ENCODE results near the gene MAP4K2.
"Not testable (repeated sequence)": the region's sequence is repeated elsewhere in the genome, so short reads cannot be mapped to it uniquely, and the experiment has no call there.

MAP4K2 gene

DNA sequence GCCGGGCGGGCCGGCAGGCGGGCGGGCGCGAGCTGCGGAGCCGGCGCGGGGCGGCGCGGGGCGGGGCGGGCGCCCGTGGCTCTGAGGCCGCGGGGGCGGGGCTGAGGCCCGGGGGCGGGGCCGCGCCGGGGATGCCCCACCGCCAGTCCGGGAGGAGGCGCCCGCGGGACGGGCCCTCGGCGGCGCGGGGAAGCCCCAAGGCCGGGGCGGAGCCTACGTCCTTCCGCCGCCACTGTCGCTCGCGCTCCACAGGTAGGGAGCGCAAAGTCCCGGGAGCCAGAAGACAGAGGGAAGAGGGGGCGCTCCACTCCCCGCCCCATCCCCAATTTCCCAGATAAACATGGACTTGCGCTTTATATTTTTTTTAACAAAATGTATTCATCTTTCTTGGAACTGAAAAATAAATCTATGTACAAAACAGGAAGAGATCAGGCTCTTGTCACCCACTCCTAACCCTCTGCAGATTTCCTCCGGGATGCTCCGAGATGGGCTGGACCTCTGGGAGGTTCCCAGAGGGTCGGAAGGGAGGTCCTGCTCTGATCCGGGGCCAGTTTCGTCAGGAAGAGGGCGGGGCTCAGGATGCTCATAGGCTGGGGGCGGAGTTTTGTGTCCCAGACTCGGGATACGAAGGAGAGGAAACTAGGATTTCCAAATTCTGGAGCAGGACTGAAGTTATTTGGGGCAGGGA, at the start of gene MAP4K2:
TSS of gene MAP4K2 (minus strand) at position 57 of the 688 bp plus-strand sequence. CDS start 65 bp downstream, outside the sequence.
- DNase-seq = peak; percentile 51 to 83

DNA sequence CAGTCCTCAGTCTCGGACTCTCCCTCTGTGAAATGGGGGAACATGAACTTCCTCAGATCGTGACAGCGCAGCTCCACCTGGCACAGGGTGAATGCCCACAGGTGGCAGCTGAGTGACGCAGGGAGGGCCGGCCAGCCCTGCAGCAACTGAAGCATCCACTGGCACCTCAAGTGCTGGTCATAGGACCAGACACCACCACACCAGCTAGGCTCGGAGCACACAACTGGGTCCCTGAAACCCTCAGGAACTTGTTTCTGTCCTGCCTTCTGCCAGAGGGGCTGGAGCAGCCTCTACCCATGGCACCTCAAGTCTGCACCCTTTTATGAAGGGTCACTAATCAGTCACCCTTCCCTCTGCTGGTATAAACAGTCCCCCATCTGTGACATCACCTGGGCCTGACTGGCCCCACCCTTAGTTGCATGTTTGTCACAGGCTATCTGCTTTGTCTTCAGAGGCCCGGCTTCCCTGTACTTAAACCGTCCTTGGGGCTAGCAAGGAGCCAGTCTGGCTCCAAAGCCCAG, 48.9 kb upstream of the MAP4K2 start:
- no peak for DNase-seq

DNA sequence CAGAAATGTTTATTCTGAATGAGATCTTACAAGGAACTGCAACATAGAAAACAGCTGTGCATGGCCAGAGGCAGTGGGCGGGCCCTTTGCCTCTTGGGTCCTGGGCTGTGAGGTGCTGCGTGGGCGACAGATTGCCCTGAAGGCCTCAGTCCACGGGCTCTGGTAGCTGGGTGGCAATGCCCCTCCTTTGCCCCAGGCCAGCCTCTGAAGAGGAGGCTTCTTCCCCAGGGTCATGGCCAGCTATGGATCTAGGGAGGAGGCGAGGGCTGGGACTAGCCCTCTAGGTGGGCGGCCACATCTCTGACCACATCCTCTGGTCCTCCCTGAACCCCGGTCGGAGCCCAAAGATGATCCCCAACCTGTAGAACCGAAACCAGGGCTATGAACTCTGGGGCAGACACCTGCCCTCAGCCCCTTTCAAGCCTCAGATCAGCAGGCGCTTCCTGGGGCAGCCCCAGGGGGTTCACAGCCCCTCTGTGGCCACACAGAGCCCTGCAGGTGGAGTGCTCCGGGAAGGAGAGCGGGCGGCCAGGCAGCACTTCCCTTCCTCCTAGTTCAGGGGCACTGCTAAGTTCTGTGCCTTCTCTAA, 48.1 kb upstream of the MAP4K2 start:
- DNase-seq = no peak

DNA sequence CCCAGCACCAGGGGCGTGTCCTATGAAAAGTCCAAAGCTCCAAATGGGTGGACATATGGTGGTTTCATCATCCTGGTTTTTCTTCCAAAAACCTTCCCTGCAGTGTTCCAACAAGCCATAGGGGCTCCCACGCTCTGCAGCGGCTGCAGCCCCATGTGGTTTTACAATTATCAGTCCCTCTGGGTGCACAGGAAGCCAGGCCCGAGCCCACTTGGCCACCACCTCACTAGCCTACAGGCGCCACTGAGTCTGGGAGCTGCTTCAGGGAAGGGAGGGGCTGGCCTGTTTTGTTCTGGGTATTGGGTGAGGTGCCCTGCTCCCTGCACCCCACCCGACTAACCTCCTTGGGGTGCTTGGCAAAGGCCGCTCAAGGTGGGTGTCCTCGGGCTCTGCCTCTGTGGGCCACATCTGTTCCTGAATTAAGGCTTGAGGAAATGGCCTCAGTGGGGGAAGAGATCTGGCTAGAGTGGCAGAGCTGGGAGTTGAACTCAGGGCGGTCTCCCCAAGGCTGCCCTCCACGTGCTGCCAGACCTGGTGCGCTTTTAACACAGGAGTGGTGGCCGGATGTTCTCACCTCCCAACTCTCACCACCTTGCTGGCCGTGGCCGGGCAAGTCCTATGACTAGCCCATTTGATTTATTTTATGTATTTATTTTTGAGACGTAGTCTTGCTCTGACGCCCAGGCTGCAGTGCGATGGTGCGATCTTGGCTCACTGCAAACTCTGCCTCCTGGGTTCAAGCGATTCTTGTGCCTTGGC, 46.8 kb upstream of the MAP4K2 start:
- DNase-seq = no peak

DNA sequence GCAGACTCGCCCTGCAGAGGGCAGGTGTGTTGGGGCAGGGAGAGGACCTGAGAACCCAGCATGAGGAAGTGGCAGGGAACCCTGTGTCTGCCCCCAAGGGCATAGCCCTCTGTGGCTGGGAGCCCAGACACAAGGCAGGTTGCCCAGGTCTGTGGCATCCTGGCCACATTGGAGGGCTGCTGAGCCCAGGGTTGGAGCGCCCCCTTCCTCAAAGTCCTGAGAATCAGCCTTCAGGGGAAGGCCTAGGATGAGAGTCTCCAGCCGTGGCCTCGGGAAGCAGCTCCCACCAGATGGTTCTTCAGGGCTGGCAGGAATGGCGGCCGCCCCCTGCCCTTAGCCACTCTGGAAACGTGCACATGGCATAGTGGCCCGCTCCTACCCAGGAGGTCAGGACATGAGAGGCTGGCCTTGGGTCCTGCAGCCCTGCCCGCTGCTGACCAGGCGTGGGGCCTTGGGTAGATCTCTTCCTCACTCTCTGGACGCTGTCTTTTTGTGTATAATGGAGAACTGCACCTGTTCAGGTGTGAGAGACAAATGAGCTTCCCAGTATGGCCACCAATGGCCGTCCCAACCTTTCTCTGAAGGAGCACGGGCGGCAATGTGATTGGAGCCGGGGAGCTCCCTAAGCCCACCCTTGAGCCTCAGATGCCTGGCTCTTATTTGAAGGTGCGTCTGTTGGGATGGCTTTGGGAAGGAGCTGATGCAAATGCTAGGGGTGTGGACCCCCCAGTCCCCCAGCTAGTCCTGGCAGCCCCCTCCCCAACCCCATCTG, 46.0 kb upstream of the MAP4K2 start:
- DNase-seq = peak in 1 of 2 experiments; percentile 23

DNA sequence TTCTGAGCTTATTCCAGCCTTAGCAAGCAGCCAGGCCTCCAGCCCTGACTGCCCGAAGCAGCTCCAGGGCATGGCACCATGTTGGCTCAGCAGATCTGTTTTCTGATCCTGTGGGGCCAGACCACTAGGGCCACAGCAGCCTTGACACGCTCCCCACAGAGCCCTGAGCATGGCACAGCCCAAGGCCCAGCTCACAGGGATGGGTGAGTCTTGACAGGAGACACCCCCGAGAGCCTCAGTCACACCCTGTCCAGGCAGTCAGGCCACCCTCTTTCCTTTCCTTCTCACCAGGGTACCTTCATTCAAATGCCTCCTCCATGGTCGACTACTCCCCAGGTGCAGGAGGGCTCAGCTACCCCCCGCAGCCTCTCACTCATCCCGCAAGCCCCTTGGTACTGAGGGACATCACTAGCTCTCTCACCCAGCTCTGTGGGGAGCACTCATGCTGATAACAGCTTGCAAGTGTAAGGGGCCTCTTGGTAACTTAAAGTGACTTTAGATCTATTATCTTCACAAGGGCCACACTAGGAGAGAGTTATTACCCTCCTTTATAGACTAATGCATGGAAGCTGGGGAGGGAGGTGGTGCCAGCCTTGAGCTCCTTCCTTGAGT, 45.3 kb upstream of the MAP4K2 start:
- DNase-seq = no peak

DNA sequence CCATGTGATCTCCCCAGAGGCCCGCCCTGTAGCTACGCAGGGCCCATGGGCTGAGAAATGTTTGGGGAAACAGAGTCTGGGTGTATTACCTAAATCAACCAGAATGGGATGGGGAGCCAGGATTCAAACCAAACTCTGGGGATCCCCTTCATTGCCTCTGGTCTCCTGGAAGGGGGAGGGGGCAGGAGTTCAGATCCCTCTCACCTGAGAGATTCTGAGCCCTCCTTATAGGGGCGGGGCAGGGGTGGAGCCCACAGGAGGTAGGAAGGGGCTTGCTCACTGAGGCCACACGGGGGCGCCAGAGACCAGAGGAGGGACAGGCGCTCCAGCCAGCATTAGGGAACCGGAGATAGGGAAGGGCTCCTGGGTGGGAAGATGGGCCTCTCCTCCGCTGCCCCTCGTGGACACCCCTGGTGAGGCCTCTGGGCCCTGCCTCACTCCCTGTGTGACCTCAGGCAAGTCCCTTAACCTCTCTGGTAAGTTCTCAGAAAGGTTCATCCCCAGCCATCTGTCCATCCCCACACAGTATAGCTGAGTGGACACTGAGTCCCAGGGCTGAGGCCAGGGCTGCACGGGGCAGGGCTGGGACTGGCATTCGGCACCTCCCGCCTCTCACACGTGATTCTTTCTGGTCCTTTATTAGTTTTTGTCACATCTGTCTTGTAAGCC, 44.1 kb upstream of the MAP4K2 start:
- peak; percentile 85 to 89 for DNase-seq

DNA sequence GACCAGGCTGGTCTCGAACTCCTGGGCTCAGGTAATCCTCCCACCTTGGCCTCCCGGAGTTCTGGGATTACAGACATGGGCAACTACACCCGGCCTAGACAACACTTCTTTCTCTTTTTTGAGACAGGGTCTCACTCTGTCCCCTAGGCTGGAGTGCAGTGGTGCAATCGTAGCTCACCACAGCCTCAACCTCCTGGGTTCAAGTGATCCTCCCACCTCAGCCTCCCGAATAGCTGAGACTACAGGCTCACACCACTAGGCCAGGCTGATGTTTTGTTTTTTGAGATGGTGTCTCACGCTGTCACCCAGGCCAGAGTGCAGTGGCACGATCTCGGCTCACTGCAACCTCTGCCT, 42.7 kb upstream of the MAP4K2 start:
- not testable (repeated sequence) for DNase-seq

DNA sequence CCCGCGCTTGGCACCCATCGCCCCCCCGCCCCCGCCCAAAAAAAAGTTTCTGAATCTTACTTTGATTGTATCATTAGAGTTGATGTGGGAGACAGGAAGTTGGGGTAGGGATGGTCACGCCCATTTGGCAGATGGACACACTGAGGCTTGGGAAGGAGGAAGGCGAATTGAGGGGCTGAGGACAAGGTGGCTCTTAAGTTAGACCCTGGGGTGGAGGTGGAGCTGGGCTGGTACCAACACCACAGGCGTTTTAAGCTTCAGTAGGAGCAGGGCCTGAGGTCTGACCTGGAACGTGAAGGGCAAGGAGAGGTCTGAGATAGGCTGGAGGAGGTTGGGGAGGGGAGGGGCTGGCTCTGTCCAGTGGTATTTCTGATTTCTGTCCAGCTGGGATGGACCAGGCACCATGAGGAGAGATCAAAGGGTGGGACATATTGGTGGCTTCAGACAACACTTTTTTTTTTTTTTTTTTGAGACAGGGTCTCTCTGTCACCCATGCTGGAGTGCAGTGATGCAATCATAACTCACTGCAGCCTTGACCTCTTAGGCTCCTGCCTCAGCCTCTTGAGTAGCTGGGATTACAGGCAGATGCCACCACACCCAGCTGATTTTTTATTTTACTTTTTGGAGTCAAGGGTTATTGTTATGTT, 42.2 kb upstream of the MAP4K2 start:
- DNase-seq = no peak

DNA sequence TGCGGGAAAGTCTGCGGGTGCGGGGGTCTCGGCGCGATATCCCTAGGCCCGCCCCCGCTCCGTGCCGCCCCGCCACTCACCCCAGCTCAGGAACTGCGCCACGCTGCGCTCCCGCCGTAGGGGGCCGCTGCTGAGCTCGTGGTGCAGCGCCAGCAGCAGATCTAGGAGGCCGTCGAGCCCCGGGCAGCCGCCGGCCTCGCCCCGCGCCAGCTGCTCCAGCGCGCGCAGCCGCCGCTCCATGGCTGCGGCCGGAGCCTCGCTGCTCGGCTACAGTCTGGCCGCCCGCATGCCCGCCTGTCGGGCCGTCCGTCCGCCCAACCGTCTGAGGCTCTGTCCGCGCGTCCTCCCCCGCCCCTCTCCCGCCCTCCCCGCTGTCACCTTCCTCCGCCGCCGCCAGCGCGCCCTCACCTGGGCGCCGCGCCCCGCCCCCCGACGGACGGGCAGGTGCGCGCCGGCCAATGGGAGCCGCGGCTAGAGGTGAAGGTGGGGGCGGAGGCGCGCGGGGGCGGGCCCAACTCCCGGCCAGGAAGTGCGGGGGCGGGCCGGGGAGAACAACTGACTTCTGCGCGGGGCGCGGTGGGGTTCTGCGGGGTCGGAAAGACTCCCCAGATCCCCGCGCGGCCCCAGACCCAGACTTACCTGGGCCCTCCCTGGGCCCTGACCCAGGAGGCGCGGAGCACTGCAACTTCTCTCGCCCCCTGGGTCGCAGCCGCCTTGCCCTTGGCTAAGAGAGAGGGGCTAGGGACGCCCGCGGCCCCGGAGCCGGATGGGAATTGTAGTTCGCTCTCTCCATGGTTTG, 41.5 kb upstream of the MAP4K2 start, which contains the start of gene CDC42BPG:
TSS of gene CDC42BPG (minus strand) at position 324 of the 799 bp plus-strand sequence. CDS start at position 240, 84 bp downstream.
- peak; percentile 34 to 60 for DNase-seq

DNA sequence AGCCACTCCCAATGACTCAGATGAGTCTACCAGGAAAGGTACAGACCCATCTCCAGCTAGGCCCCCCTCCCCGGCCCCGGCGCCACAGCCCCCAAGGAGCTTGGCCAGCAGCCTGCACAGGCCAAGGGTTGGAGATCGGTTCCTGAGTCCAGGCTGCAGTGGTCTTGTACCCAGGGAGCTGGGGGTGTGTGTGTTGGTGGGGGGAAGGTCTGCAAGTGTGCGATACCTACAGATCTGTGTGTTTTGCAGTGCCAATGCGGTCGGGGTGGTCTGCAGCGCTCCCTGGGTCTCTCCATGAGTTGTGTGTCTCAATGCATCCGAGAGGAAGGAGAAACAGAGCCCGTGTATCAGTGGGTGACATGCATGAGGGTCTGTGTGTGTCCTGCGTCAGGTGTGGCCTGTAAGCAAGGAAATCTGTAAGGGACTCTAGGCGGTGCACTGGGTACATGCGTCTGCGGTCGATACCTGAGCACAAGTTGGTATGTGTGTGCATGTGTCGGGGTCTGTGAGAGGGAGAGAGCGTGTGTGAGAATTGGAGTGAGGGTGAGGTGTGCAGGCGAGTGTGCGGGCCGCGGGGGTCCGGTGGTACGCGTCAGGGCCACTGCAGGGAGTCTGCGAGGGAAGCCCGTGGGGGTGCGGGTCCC, 40.8 kb upstream of the MAP4K2 start:
- no peak for DNase-seq

DNA sequence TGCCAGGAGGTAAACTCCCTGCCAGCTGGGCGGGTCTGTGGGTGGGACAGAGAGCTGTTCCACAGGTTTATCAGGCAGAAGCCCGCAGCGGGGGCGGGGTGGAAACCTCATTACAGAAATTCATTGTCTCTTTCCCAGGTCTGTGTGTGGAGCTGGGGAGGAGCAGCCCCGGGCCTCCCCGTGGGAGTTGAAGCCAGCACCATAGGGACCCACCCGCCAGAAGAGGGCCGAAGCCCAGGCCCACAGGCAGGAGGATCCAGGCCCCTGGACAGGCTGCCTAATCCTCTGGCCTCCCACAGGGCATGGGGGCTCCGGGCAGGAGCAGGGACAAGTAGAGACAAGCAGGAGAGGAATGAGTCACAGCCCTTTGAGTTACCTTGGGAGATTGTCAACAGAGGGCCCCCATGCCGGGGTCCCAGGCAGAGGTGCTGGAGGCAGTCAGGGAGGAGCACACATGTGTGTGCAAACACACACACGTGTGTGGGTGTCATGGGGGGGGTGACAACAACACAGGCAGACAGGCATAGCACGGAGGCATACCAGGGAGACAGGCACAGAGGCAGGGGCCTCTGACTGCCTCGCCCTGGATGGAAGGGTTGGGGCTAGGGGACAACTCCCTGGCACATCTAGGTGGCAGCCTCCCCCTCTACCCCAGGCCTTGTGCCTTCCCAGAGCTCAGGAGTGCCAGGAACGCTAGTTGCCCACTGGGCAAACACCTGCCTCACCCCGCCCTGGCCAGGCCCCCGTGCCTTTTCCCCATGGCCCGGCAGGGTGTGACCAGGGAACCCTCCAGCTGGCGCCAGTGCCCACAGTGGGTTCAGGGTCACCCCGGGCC, 40.1 kb upstream of the MAP4K2 start:
- peak in 1 of 2 experiments; percentile 17 for DNase-seq

DNA sequence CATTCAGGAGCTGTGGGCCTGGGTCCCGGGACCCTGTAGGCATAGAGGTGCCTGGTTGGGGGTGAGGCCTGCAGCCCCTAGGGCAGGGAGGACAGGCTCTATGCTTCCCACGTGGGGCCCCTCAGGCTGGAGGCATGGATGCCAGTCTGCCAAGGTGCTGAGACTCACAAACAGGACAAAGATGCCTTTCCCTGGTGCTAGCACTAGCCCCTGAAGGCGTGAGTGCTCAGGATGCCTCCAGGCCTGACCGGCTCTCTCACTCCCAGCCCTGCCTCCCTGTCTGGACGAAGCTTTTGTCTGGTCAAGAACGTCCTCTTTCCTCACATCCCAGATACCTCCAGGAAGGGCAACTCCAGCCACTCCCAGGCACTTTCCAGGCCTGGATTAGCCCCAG, 39.3 kb upstream of the MAP4K2 start:
- DNase-seq = no peak

DNA sequence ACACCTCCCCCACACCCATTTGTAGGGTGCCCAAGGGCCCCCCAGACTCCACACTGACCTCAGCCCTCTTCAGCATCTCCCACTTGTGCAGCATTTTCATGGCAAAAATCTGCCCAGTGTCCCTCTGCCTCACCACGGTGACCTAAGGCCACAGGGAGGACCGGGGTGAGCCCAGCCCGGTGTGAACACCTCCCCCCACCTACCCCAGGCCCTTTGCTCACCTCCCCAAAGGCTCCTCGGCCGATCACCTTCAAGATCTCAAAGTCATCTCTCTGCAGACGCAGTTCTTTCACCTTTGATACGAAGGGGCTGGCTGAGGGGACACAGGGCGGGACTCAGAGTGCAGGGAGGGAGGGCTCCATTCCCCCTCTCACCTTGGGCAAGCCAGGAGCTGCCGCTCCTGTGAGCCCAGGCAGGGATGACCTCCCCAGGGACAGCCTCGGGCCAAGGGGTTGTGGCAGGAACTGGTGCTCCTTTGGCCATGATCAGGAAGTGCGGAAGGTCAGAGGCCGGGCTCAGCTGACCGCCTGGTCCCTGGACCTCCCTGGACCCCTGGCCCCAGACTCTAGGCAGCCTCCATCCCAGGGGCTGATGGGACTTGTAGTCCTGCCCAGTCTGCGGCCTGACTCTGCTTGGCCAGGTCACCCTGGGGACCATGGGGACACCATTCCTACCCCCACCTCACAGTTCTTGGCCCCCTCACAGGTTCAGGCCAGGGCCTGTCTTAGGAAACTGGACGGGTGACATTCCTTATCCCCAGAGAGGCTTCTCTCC, 38.8 kb upstream of the MAP4K2 start:
- DNase-seq = no peak

DNA sequence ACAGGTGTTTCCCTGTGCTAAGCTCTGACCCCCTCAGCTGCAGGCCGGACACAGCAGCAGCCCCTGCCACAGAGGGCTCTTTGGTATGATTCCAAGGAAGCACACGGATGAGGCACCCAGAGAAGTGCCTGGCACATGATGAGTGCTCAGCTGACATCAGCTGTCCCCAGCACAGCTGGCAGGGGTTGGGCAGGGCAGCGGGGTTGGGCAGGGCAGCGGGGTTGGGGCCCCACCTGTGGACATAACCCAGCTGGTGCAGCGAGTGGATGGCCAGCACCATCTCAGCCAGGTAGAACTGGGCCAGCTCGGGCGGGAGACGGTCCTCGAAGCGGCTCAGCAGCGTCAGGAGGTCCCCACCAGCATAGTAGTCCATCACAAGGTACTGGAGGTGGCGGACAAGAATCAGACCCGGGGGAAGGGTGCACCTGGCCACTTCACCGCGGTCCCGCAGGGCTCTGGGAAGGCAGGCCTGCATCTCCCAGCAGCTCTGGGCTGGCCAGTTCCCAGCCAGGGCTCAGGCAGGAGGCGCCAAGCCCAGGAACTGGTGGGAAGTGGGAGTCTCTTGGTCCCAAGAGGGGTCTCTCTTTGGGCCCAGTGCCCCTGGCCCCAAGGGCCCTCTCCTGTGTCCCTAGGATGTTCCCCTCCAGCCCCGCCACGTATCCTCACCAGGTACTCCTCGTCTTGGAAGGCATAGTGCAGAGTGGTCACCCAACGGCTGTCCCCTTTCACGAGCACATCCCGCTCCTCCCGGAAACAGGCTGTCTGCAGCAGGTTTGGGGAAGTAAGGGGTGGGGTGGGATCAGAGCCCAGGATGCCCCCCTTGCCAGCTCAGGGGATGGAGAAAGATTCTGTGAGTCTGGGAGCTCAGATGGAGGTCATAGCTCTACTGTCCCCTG, 37.1 kb upstream of the MAP4K2 start:
- DNase-seq = peak in 1 of 2 experiments; percentile 46

DNA sequence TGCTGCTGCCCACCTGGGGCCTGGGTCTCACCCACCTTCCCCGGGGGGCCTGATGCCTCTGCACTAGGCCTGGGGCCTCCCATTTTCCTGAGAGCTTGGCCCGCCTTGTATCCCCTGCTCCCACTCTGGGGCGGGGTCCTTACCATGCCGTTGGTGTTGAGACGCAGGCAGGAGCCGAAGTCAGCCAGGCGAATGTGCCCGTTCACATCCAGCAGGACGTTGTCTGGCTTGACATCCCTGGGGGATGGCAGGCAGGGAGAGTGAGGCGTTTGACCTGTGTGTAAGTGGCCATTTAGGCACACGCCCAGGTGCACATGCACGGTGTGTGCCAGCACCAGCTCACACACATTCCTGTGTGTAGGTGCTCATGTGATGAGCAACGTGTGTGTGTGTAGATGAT, 36.3 kb upstream of the MAP4K2 start:
- no peak for DNase-seq
